HCT116 (cell line): ENCODE results near the gene TCF12.

Source experiments
- CBX3 ChIP-seq: IDR thresholded peaks from 2 replicates; pipeline ENCODE4 v1.6.1; 2012; ENCODE audit warnings: low read depth
- CTCF ChIP-seq, 3 experiments: fragments of 200-600 bp in 1 of 3; sonication (generic) in 1 of 3; IDR thresholded peaks in 2 of 3; conservative IDR thresholded peaks in 1 of 3; 2 replicates each; pipeline ENCODE4 v1.5.1; 2012 to 2017; ENCODE audit warnings: low read depth in 2 of 3, low read length in 2 of 3, antibody characterized with exemption in 1 of 3, borderline replicate concordance in 1 of 3, control low read depth in 1 of 3, mild to moderate bottlenecking in 1 of 3, mixed read lengths in 1 of 3, mixed run types in 1 of 3, moderate library complexity in 1 of 3; ENCODE audit not compliant: insufficient read depth in 1 of 3
- EGR1 ChIP-seq: IDR thresholded peaks from 2 replicates; pipeline ENCODE4 v1.6.1; 2012; ENCODE audit warnings: low read depth
- EZH2 ChIP-seq: fragments of 200-600 bp; sonication (generic); IDR thresholded peaks from 2 replicates; pipeline ENCODE4 v1.6.1; 2017; ENCODE audit warnings: antibody characterized with exemption, mixed run types
- EZH2phosphoT487 ChIP-seq: fragments of 200-600 bp; IDR thresholded peaks from 2 replicates; pipeline ENCODE4 v1.6.1; 2018; ENCODE audit warnings: antibody characterized with exemption, borderline replicate concordance
- POLR2A ChIP-seq: IDR thresholded peaks from 2 replicates; pipeline ENCODE4 v1.7.0; 2011; ENCODE audit warnings: borderline replicate concordance; ENCODE audit not compliant: insufficient read depth, insufficient read length; ENCODE audit errors: extremely low read depth
- POLR2AphosphoS5 ChIP-seq: IDR thresholded peaks from 2 replicates; pipeline ENCODE4 v1.6.1; 2011; ENCODE audit warnings: mild to moderate bottlenecking, low read depth, low read length, moderate library complexity
- RAD21 ChIP-seq: IDR thresholded peaks from 2 replicates; pipeline ENCODE4 v1.6.1; 2012; ENCODE audit warnings: low read depth, mild to moderate bottlenecking
- SP1 ChIP-seq: IDR thresholded peaks from 2 replicates; pipeline ENCODE4 v1.6.1; 2012; ENCODE audit warnings: low read depth
- ZBTB33 ChIP-seq: IDR thresholded peaks from 2 replicates; pipeline ENCODE4 v1.6.1; 2011; ENCODE audit warnings: mild to moderate bottlenecking, low read length, moderate library complexity; ENCODE audit not compliant: insufficient replicate concordance; ENCODE audit errors: extremely low read depth

- TF ChIP-seq CTCF (IDR thresholded peaks at IDR 0.05 in 2 of 3, conservative IDR thresholded peaks at IDR 0.05 in 1 of 3; ENCODE audit: borderline replicate concordance in 1 of 3, insufficient read depth in 1 of 3, low read depth in 2 of 3, low read length in 2 of 3), result no peak
- no peak for TF ChIP-seq POLR2A
- no peak for TF ChIP-seq EGR1
- peak; percentile 26; the same call in 1 of the 2 replicates for TF ChIP-seq SP1
- no peak for TF ChIP-seq EZH2
- no peak for TF ChIP-seq CBX3
- TF ChIP-seq POLR2AphosphoS5, result peak; percentile 50; the same call in 1 of the 2 replicates
- TF ChIP-seq ZBTB33, result no peak
- TF ChIP-seq RAD21, result no peak
- no peak for TF ChIP-seq EZH2phosphoT487
Measured at GRCh38 chr15:57323806-57324589, 405.6 kb downstream of the TCF12 start.
